HG02759 (cell line): ENCODE data around the gene MPC1.

Source experiments
- ATAC-seq: cut with Tn5 transposase; IDR thresholded peaks from one replicate; pipeline ENCODE4 v1.9.1; 2021; ENCODE audit warnings: mild to moderate bottlenecking, moderate library complexity; ENCODE audit not compliant: unreplicated experiment

The MPC1 gene

GRCh38 chr6:166318649-166319600 is 63.8 kb downstream of the MPC1 start:
- no peak for ATAC-seq

- no peak for ATAC-seq
Observed at GRCh38 chr6:166318227-166318626, 64.5 kb downstream of the MPC1 start.

GRCh38 chr6:166317261-166318212 is 65.2 kb downstream of the MPC1 start:
- no peak for ATAC-seq

- ATAC-seq = no peak
Observed at GRCh38 chr6:166315436-166315835, 67.3 kb downstream of the MPC1 start.
